HUES48 (cell line): ENCODE results near the gene MGLL.
"Not testable (repeated sequence)": the region's sequence is repeated elsewhere in the genome, so short reads cannot be mapped to it uniquely, and the experiment has no call there.

Experiments used
- H3K27ac ChIP-seq: one replicate; pipeline ENCODE4 v1.7.0; 2013; ENCODE audit warnings: low read depth, low read length, inconsistent platforms
- H3K27me3 ChIP-seq: 2 replicates; pipeline ENCODE4 v1.6.1; 2013; ENCODE audit warnings: mild to moderate bottlenecking, low read length; ENCODE audit not compliant: control insufficient read depth, insufficient read depth
- H3K36me3 ChIP-seq: 2 replicates; pipeline ENCODE4 v1.6.1; 2013; ENCODE audit warnings: low read length; ENCODE audit not compliant: control insufficient read depth, insufficient read depth
- H3K4me1 ChIP-seq: 2 replicates; pipeline ENCODE4 v1.6.1; 2013; ENCODE audit warnings: mild to moderate bottlenecking, low read length; ENCODE audit not compliant: control insufficient read depth, insufficient read depth
- H3K4me3 ChIP-seq: 2 replicates; pipeline ENCODE4 v1.5.1; 2013; ENCODE audit warnings: mild to moderate bottlenecking, low read depth, low read length
- H3K9ac ChIP-seq: 2 replicates; pipeline ENCODE4 v1.6.1; 2013; ENCODE audit warnings: mild to moderate bottlenecking, low read depth, low read length, moderate library complexity
- H3K9me3 ChIP-seq: 2 replicates; pipeline ENCODE4 v1.6.1; 2013; ENCODE audit warnings: low read length; ENCODE audit not compliant: control insufficient read depth, insufficient read depth

Gene MGLL

GRCh38 chr3:127665586-127665985 lies 156.7 kb downstream of the MGLL start:
- Histone ChIP-seq H3K36me3 (peaks cover 7% of the 10 kb centered on the region), H3K27me3 (no peaks in the 10 kb centered on the region)

DNA sequence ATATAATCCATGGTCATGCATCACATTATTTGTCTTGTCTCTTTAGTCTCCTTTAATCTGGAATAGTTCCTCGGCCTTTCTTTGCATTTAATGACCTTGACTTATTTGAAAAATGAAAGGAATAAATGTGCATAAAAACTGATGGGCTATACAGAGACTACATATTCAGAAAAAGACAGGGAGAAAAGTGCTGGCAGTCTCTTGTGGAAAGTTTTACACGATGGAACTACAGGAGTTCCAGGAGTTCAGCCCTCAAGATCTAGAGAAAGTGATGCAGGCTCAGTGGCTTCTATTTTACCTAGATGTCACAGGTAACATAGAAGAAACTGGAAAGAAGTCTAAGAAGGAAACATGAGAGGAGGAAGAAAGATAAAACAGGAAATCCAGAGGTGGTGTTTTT lies 157.2 kb downstream of the MGLL start:
- Histone ChIP-seq H3K36me3 (peaks cover 10% of the 10 kb centered on the region), H3K9me3 (no peaks in the 10 kb centered on the region), H3K4me3 (no peak overlapping the region), H3K27ac (no peak overlapping the region), H3K9ac (no peak overlapping the region), H3K27me3 (no peaks in the 10 kb centered on the region), H3K4me1 (no peaks in the 10 kb centered on the region)

More at GRCh38 chr3:127665586-127665985, 156.7 kb downstream of the MGLL start:
- no peak overlapping the region for H3K4me3 ChIP-seq
- H3K9me3 ChIP-seq, result no peaks in the 10 kb centered on the region
- no peak overlapping the region for H3K27ac ChIP-seq
- H3K4me1 ChIP-seq, result no peaks in the 10 kb centered on the region
- no peak overlapping the region for H3K9ac ChIP-seq

DNA sequence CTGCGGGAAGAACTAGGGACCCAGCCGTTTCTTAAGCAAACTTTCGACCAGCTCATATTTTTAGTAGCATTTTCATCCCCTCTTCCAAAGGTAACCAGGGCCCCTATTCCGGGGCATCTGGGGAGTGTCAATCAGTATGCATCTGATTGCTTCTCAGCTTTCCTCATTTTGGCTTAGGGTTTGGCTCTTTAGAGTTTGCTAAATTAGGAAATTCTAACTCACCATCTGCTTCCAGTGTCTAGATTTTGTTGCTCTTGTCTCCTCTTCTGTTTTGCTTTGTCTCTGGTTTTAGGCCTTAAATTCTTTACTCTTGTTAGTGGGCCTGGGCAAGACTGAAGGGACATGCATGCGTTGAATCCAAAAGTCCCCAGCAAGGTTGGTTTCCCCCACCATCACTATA lies 159.2 kb downstream of the MGLL start:
- Histone ChIP-seq H3K4me1 (no peaks in the 10 kb centered on the region), H3K27me3 (no peaks in the 10 kb centered on the region), H3K36me3 (peaks cover 10% of the 10 kb centered on the region), H3K4me3 (no peak overlapping the region), H3K9ac (no peak overlapping the region), H3K9me3 (no peaks in the 10 kb centered on the region), H3K27ac (no peak overlapping the region)

GRCh38 chr3:127662001-127662469 lies 160.3 kb downstream of the MGLL start:
- H3K36me3 ChIP-seq, result peaks cover 10% of the 10 kb centered on the region
- no peak overlapping the region for H3K9ac ChIP-seq

DNA sequence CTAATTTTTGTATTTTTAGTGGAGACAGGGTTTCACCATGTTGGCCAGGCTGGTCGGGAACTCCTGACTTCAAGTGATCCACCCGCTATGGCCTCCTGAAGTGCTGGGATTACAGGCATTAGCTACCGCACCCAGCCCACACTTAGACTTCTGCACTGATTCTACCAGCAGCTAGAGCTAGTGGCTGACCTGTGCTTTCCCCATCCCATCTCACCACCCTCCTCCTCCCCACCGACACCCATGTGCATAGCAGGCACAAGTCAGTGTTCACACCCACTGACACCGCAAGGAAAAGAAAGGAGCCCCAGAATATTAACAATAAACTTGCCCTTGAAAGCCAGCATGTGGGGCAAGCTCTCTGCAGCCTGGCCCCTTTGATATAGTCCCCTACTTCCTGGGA lies 160.7 kb downstream of the MGLL start:
- no peaks in the 10 kb centered on the region for H3K27me3 ChIP-seq
- peaks cover 10% of the 10 kb centered on the region for H3K36me3 ChIP-seq
- no peak overlapping the region for H3K9ac ChIP-seq
- H3K4me1 ChIP-seq, result no peaks in the 10 kb centered on the region
- no peaks in the 10 kb centered on the region for H3K9me3 ChIP-seq
- H3K4me3 ChIP-seq, result no peak overlapping the region
- H3K27ac ChIP-seq, result no peak overlapping the region

More at GRCh38 chr3:127662001-127662469, 160.3 kb downstream of the MGLL start:
- H3K4me1 ChIP-seq, result no peaks in the 10 kb centered on the region
- H3K27me3 ChIP-seq, result no peaks in the 10 kb centered on the region
- H3K4me3 ChIP-seq, result no peak overlapping the region
- no peak overlapping the region for H3K27ac ChIP-seq
- no peaks in the 10 kb centered on the region for H3K9me3 ChIP-seq

GRCh38 chr3:127660621-127661251 lies 161.6 kb downstream of the MGLL start:
- Histone ChIP-seq H3K27me3 (no peaks in the 10 kb centered on the region), H3K4me3 (no peak overlapping the region), H3K9ac (no peak overlapping the region), H3K36me3 (peaks cover 10% of the 10 kb centered on the region), H3K27ac (no peak overlapping the region), H3K9me3 (no peaks in the 10 kb centered on the region), H3K4me1 (no peaks in the 10 kb centered on the region)

GRCh38 chr3:127658234-127658633 lies 164.1 kb downstream of the MGLL start:
- no peak overlapping the region for H3K27ac ChIP-seq
- H3K4me3 ChIP-seq, result no peak overlapping the region
- H3K27me3 ChIP-seq, result no peaks in the 10 kb centered on the region
- H3K9ac ChIP-seq, result no peak overlapping the region
- H3K36me3 ChIP-seq, result peaks cover 10% of the 10 kb centered on the region
- no peaks in the 10 kb centered on the region for H3K9me3 ChIP-seq
- no peaks in the 10 kb centered on the region for H3K4me1 ChIP-seq

- Histone ChIP-seq H3K9ac (no peak overlapping the region), H3K9me3 (no peaks in the 10 kb centered on the region), H3K27me3 (no peaks in the 10 kb centered on the region), H3K4me3 (no peak overlapping the region), H3K36me3 (peaks cover 10% of the 10 kb centered on the region), H3K27ac (no peak overlapping the region), H3K4me1 (no peaks in the 10 kb centered on the region)
Observed at GRCh38 chr3:127656906-127657305, 165.4 kb downstream of the MGLL start.

DNA sequence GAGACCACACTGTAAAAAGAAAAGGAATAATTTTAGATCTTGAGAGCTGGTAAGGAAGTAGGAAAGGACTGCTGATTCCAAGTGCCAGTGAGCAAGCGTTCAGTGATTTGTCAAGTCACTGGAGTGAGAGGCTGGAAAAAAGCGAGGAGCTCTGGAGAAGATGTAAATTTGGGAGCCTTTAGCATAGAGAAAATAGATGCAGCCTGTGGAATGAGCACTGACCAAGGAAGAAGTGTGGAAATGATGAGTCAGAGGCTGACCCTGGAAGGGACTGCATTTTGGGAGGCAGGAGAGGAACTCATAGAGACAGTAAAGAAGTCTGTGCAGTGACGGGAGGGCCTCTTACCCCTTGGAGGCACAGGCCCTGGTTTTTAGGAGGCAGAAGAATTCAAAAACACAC lies 166.7 kb downstream of the MGLL start:
- peak overlapping the region; percentile 29 for H3K27ac ChIP-seq
- no peaks in the 10 kb centered on the region for H3K27me3 ChIP-seq
- no peak overlapping the region for H3K9ac ChIP-seq
- H3K4me1 ChIP-seq, result no peaks in the 10 kb centered on the region
- H3K36me3 ChIP-seq, result peaks cover 3% of the 10 kb centered on the region; the same call in 1 of the 2 replicates
- no peaks in the 10 kb centered on the region for H3K9me3 ChIP-seq
- no peak overlapping the region for H3K4me3 ChIP-seq

- not testable (repeated sequence) for H3K27ac ChIP-seq, H3K9me3 ChIP-seq, H3K36me3 ChIP-seq, H3K4me1 ChIP-seq, H3K27me3 ChIP-seq, H3K9ac ChIP-seq, H3K4me3 ChIP-seq
Observed at GRCh38 chr3:127654993-127655392, 167.3 kb downstream of the MGLL start.

DNA sequence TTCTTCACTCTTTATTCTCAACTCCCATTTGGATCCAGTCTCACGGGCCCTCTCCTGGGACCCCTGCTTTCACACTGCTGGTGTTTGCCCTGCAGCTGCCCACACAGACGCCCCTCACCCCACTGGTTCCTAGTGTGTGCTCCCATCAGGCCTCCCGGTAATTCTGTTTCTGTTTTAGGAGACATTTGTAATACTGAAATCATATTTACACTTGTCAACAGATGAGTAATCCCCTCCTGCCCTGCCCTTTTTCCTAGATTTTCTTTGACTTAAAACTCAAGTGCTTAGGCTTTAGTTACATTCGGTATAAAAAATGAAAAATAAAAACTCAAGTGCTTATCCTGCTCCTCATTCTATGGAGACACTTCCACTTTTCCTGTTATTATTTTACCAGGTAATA lies 167.9 kb downstream of the MGLL start:
- no peak overlapping the region for H3K27ac ChIP-seq
- no peaks in the 10 kb centered on the region for H3K27me3 ChIP-seq

More for the DNA sequence above, 167.9 kb downstream of the MGLL start:
- Histone ChIP-seq H3K9ac (no peak overlapping the region), H3K36me3 (no peaks in the 10 kb centered on the region), H3K4me1 (no peaks in the 10 kb centered on the region), H3K4me3 (no peak overlapping the region), H3K9me3 (no peaks in the 10 kb centered on the region)
